OCI-LY7 (cell line): ENCODE results near the gene ZNF335. TPM values are rescaled to one million over a fixed set of nuclear protein-coding genes. Genes with fewer than 3 reads are reported as not detected.

ENCODE experiments used
- BruUV-seq: library from RNA; stranded (reverse); fragments of 400-500 nt; replicated peaks from 2 replicates; lab custom pipeline; 2021; lab: Mats Ljungman, UMichigan
- CTCF ChIA-PET: fragments of 300-600 bp; sonication (Branson Sonifier 250); formaldehyde crosslinking; loops from one replicate; lab custom pipeline; 2022; ENCODE audit warnings: antibody characterized with exemption; ENCODE audit not compliant: unreplicated experiment; lab: Charles Lee
- POLR2A ChIA-PET: fragments of 300-600 bp; sonication (Branson Sonifier 250); formaldehyde crosslinking; loops from one replicate; lab custom pipeline; 2022; ENCODE audit warnings: antibody characterized with exemption; lab: Charles Lee
- DNase-seq: peaks from one replicate; pipeline ENCODE4 v3.0.0-alpha.2; 2015; ENCODE audit warnings: low spot score
- H2AFZ ChIP-seq: fragments of 200-600 bp; sonication (generic), shearing (Covaris generic); 2 replicates; pipeline ENCODE4 v1.6.1; 2014; ENCODE audit warnings: mild to moderate bottlenecking, antibody characterized with exemption, low read length, moderate library complexity
- H3K27ac ChIP-seq: fragments of 200-600 bp; sonication (generic); 2 replicates; pipeline ENCODE4 v1.5.1; 2014; ENCODE audit warnings: mixed run types, low read depth, mild to moderate bottlenecking, moderate library complexity, low read length, inconsistent platforms; ENCODE audit not compliant: poor library complexity, severe bottlenecking
- H3K36me3 ChIP-seq: fragments of 200-600 bp; sonication (generic); 2 replicates; pipeline ENCODE4 v1.6.1; 2014; ENCODE audit warnings: mild to moderate bottlenecking, antibody characterized with exemption, low read length, moderate library complexity, mixed read lengths; ENCODE audit not compliant: insufficient read depth
- H3K4me1 ChIP-seq: fragments of 200-600 bp; sonication (generic); 2 replicates; pipeline ENCODE4 v1.5.1; 2014; ENCODE audit warnings: mild to moderate bottlenecking, low read length; ENCODE audit not compliant: insufficient read depth, poor library complexity, severe bottlenecking
- H3K4me2 ChIP-seq: fragments of 200-600 bp; sonication (generic); 2 replicates; pipeline ENCODE4 v1.6.1; 2014; ENCODE audit warnings: mild to moderate bottlenecking, low read length
- H3K4me3 ChIP-seq: fragments of 200-600 bp; sonication (generic); 2 replicates; pipeline ENCODE4 v1.5.1; 2014; ENCODE audit warnings: mild to moderate bottlenecking, low read depth, low read length; ENCODE audit not compliant: poor library complexity, severe bottlenecking
- H3K79me2 ChIP-seq: fragments of 200-600 bp; sonication (generic); 2 replicates; pipeline ENCODE4 v1.6.1; 2016; ENCODE audit warnings: low read depth, mild to moderate bottlenecking, low read length, moderate library complexity, mixed read lengths; ENCODE audit not compliant: insufficient read depth
- H3K9me2 ChIP-seq: fragments of 200-600 bp; sonication (generic); 2 replicates; pipeline ENCODE4 v1.6.1; 2016; ENCODE audit warnings: mild to moderate bottlenecking, low read length, mixed read lengths; ENCODE audit not compliant: insufficient read depth
- H3K9me3 ChIP-seq: fragments of 200-600 bp; sonication (generic); 2 replicates; pipeline ENCODE4 v1.6.1; 2014; ENCODE audit warnings: mild to moderate bottlenecking, mixed run types, low read length, mixed read lengths
- H4K20me1 ChIP-seq: fragments of 200-600 bp; sonication (generic); 2 replicates; pipeline ENCODE4 v1.6.1; 2014; ENCODE audit warnings: mild to moderate bottlenecking, antibody characterized with exemption, low read length, moderate library complexity, mixed read lengths; ENCODE audit not compliant: insufficient read depth
- CTCF ChIP-seq: fragments of 200-600 bp; sonication (generic); conservative IDR thresholded peaks from 2 replicates; pipeline ENCODE4 v1.5.1; 2014; ENCODE audit warnings: mild to moderate bottlenecking, antibody characterized with exemption, low read length, moderate library complexity, mixed read lengths
- EZH2phosphoT487 ChIP-seq: fragments of 200-600 bp; sonication (generic); IDR thresholded peaks from 2 replicates; pipeline ENCODE4 v1.6.1; 2018; ENCODE audit warnings: low read depth, borderline replicate concordance, mild to moderate bottlenecking, mixed run types, antibody characterized with exemption, low read length, moderate library complexity, mixed read lengths
- intact Hi-C: fragments of 100-400 bp; cut with micrococcal nuclease; formaldehyde crosslinking; loops from one replicate; pipeline ENCODE4 v1.10.0; 2022; ENCODE audit not compliant: unreplicated experiment
- total RNA-seq, 2 experiments: library from RNA; depleted of rRNA in 1 of 2; stranded (reverse); fragments of >200 nt in 1 of 2; shearing (Covaris generic) in 1 of 2; gene quantifications; 2 replicates each; pipeline ENCODE4 v1.2.3, GENCODE V29; 2014 to 2022

Gene ZNF335
- total RNA-seq, 2 experiments from 2014 or later = 21.0 to 28.4 TPM

DNA sequence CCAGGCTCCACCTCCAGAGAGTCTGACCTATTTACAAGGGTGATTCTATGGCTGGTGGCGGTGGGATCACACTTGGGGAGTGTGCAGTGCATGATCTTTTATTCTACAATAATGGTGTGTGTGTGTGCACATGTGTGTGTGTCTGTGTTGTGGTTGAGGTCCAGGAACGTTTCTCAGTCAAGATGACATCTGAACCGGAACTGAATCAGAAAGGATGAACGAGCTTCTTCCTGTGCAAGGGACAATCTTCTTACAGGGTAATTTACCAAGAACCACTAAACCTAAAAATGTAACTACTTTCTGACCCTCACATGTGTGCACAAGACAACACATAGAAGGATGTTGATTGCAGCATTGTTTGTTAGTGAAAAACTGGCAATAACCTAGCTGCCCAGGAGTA lies 45.3 kb upstream of the ZNF335 start:
- peaks cover 9% of the 10 kb centered on the region; the same call in 1 of the 2 replicates for H3K9me3 ChIP-seq
- H4K20me1 ChIP-seq = no peaks in the 10 kb centered on the region
- intact Hi-C loops = no loop called here
- no peaks in the 10 kb centered on the region for H3K36me3 ChIP-seq
- peaks cover 23% of the 10 kb centered on the region for H3K4me1 ChIP-seq
- no peak overlapping the region for H3K27ac ChIP-seq
- no peak overlapping the region for H3K4me2 ChIP-seq
- TF ChIP-seq CTCF = no peak
- no peak for TF ChIP-seq EZH2phosphoT487
- ChIA-PET CTCF (interaction anchor here (0.6 kb wide), 1 partner anchor 347 kb away, joined by 7 read pairs; no protein-coding TSS in a partner anchor), POLR2A (no interaction called here)
- no peaks in the 10 kb centered on the region for H3K9me2 ChIP-seq
- no peak overlapping the region for H3K4me3 ChIP-seq
- H3K79me2 ChIP-seq = no peaks in the 10 kb centered on the region
- BruUV-seq = no TSS peak
- H2AFZ ChIP-seq = no peak overlapping the region
- no peak for DNase-seq

GRCh38 chr20:46014517-46015396 lies 42.8 kb upstream of the ZNF335 start:
- H3K36me3 ChIP-seq = no peaks in the 10 kb centered on the region
- intact Hi-C loops = loop anchor here (1.0 kb wide), 1 partner anchor 27 kb away; no protein-coding TSS in a partner anchor
- H4K20me1 ChIP-seq = no peaks in the 10 kb centered on the region
- POLR2A ChIA-PET = interaction anchor here (0.9 kb wide), 1 partner anchor 58 kb away, joined by 3 read pairs; no protein-coding TSS in a partner anchor
- CTCF ChIA-PET = interaction anchor here (0.8 to 1.1 kb wide), 2 partner anchors 10 to 28 kb away, joined by 3 to 4 read pairs; no protein-coding TSS in a partner anchor
- H2AFZ ChIP-seq = peak overlapping the region; percentile 32; the same call in 1 of the 2 replicates
- H3K9me2 ChIP-seq = no peaks in the 10 kb centered on the region
- no peaks in the 10 kb centered on the region for H3K79me2 ChIP-seq
- no peak overlapping the region for H3K4me3 ChIP-seq
- no peak overlapping the region for H3K27ac ChIP-seq
- H3K9me3 ChIP-seq = peaks cover 9% of the 10 kb centered on the region; the same call in 1 of the 2 replicates
- H3K4me1 ChIP-seq = peaks cover 9% of the 10 kb centered on the region
- DNase-seq = no peak
- BruUV-seq = no TSS peak
- peak overlapping the region; percentile 60 for H3K4me2 ChIP-seq
- TF ChIP-seq CTCF = no peak
- no peak for TF ChIP-seq EZH2phosphoT487
